Body of pancreas (tissue), 4 donors: ENCODE results near the gene OR7G2.

Experiments used
- POLR2A ChIP-seq, 3 donors: fragments of 450-650 bp; IDR thresholded peaks; one replicate each; pipeline ENCODE4 v1.6.1; 2016; ENCODE audit warnings: antibody characterized with exemption in 3 of 3, mild to moderate bottlenecking in 2 of 3
- TF ChIP-seq, protein P1 (sequence below), 7 experiments: fragments of 450-650 bp in 4 of 7; fragments of 200-600 bp in 3 of 7; sonication (generic) in 3 of 7; IDR thresholded peaks; one replicate each; pipeline ENCODE4 v1.5.1; 2016 to 2019; ENCODE audit warnings: antibody characterized with exemption in 7 of 7

DNA sequence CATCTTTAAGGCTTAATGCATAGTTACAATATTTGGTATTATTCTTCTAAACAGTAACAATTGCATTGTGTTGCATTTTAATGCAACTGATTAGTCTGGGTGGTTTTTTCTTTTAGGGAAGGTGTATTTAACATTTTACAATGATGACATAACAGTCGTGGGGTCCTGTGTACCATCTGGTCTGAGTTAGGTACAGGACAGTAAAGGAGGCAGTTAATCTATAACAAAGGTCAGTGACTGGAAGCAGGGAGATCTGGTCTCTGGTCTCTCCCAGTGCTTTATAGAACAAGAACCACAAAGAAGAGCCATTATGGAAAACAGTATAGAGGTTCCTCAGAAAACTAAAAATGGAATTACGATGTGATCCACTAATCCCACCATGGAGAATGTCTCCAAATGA lies 2.7 kb upstream of the OR7G2 start:
- TF ChIP-seq POLR2A (IDR thresholded peaks at IDR 0.05), result no peak
- TF ChIP-seq, protein P1, sequence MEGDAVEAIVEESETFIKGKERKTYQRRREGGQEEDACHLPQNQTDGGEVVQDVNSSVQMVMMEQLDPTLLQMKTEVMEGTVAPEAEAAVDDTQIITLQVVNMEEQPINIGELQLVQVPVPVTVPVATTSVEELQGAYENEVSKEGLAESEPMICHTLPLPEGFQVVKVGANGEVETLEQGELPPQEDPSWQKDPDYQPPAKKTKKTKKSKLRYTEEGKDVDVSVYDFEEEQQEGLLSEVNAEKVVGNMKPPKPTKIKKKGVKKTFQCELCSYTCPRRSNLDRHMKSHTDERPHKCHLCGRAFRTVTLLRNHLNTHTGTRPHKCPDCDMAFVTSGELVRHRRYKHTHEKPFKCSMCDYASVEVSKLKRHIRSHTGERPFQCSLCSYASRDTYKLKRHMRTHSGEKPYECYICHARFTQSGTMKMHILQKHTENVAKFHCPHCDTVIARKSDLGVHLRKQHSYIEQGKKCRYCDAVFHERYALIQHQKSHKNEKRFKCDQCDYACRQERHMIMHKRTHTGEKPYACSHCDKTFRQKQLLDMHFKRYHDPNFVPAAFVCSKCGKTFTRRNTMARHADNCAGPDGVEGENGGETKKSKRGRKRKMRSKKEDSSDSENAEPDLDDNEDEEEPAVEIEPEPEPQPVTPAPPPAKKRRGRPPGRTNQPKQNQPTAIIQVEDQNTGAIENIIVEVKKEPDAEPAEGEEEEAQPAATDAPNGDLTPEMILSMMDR (IDR thresholded peaks at IDR 0.05), result no peak
